Ascending aorta (tissue), 2 donors: ENCODE data around the gene LEFTY1. TPM values are rescaled to one million over a fixed set of nuclear protein-coding genes. Genes with fewer than 3 reads are reported as not detected.
A peak's percentile ranks its signal among the peaks of the same experiment; 100 is the strongest.

Source experiments
- DNase-seq, 2 donors: peaks; one replicate each; pipeline ENCODE4 v3.0.0-alpha.2; 2019; ENCODE audit warnings: low spot score in 2 of 2
- H3K27ac ChIP-seq, 2 donors: fragments of 200-600 bp; sonication (generic); one replicate each; pipeline ENCODE4 v1.5.1; 2016 to 2017; ENCODE audit warnings: mild to moderate bottlenecking in 1 of 2
- H3K27me3 ChIP-seq: fragments of 200-600 bp; sonication (generic); one replicate; pipeline ENCODE4 v1.5.1; 2017
- H3K36me3 ChIP-seq, 2 donors: fragments of 200-600 bp; sonication (generic); one replicate each; pipeline ENCODE4 v1.5.1; 2016
- H3K4me1 ChIP-seq, 2 donors: fragments of 200-600 bp; sonication (generic); one replicate each; pipeline ENCODE4 v1.5.1; 2016 to 2017; ENCODE audit warnings: mild to moderate bottlenecking in 1 of 2
- H3K4me3 ChIP-seq, 2 donors: fragments of 200-600 bp; sonication (generic); one replicate each; pipeline ENCODE4 v1.5.1; 2016 to 2017; ENCODE audit warnings: mild to moderate bottlenecking in 1 of 2
- H3K9me3 ChIP-seq, 2 donors: fragments of 200-600 bp; sonication (generic); one replicate each; pipeline ENCODE4 v1.5.1; 2016
- intact Hi-C: fragments of 100-400 bp; cut with DNase I; formaldehyde crosslinking; loops from one replicate; pipeline ENCODE4 v1.15.1; 2023
- total RNA-seq: library from RNA; depleted of rRNA; stranded (reverse); fragments of >200 nt; gene quantifications from one replicate; pipeline ENCODE4 v1.1.0, GENCODE V29; 2016
- TF ChIP-seq, protein P1 (sequence below), 3 experiments: fragments of 200-600 bp in 2 of 3; fragments of 450-650 bp in 1 of 3; sonication (generic) in 2 of 3; IDR thresholded peaks; one replicate each; pipeline ENCODE4 v1.5.1; 2016 to 2019; ENCODE audit warnings: antibody characterized with exemption in 3 of 3, mild to moderate bottlenecking in 1 of 3, moderate library complexity in 1 of 3

The LEFTY1 gene
- total RNA-seq, 1 donor from 2014 or later: not detected

DNA sequence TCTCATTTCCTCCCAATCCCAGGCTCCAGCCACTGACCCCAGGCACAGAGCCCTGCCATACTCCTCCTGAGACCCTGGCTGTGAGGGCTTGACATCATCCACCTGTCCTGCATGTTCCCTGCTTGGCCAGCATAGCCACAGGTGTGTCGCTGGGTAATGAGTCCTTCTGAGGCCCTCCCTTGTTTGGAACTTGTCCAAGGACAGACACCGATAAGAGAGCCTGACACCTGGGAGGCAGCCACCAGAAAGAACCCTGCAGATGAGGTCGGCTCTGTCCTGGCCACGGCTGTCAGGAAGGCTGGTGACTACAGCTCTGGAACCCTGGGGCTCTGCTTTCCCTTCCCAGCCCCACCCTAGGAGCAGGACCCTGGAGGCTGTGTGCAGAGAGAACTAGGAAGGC, 41.3 kb downstream of the LEFTY1 start:
- Histone ChIP-seq H3K27me3 (no peaks in the 10 kb centered on the region), H3K4me3 (no peak overlapping the region), H3K36me3 (peaks cover 51 to 52% of the 10 kb centered on the region in 2 donors), H3K27ac (no peak overlapping the region), H3K4me1 (peaks cover 0 to 2% of the 10 kb centered on the region in 2 donors), H3K9me3 (no peaks in the 10 kb centered on the region)
- TF ChIP-seq, protein P1, sequence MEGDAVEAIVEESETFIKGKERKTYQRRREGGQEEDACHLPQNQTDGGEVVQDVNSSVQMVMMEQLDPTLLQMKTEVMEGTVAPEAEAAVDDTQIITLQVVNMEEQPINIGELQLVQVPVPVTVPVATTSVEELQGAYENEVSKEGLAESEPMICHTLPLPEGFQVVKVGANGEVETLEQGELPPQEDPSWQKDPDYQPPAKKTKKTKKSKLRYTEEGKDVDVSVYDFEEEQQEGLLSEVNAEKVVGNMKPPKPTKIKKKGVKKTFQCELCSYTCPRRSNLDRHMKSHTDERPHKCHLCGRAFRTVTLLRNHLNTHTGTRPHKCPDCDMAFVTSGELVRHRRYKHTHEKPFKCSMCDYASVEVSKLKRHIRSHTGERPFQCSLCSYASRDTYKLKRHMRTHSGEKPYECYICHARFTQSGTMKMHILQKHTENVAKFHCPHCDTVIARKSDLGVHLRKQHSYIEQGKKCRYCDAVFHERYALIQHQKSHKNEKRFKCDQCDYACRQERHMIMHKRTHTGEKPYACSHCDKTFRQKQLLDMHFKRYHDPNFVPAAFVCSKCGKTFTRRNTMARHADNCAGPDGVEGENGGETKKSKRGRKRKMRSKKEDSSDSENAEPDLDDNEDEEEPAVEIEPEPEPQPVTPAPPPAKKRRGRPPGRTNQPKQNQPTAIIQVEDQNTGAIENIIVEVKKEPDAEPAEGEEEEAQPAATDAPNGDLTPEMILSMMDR (IDR thresholded peaks at IDR 0.05): no peak
- DNase-seq: no peak
- intact Hi-C loops: no loop called here

- Histone ChIP-seq H3K27ac (no peak overlapping the region), H3K27me3 (no peaks in the 10 kb centered on the region), H3K4me1 (peaks cover 0 to 2% of the 10 kb centered on the region in 2 donors), H3K36me3 (peaks cover 44 to 51% of the 10 kb centered on the region in 2 donors), H3K9me3 (no peaks in the 10 kb centered on the region), H3K4me3 (no peak overlapping the region)
- TF ChIP-seq, protein P1 (IDR thresholded peaks at IDR 0.05): no peak
- DNase-seq: no peak
- intact Hi-C loops: no loop called here
Measured at GRCh38 chr1:225846331-225847310, 42.3 kb downstream of the LEFTY1 start.

- H3K4me3 ChIP-seq: no peak overlapping the region
- no peaks in the 10 kb centered on the region for H3K27me3 ChIP-seq
- H3K27ac ChIP-seq: peak overlapping the region in 1 of 2 donors; percentile 35
- H3K36me3 ChIP-seq: peaks cover 39 to 42% of the 10 kb centered on the region in 2 donors
- peaks cover 0 to 2% of the 10 kb centered on the region in 2 donors for H3K4me1 ChIP-seq
- intact Hi-C loops: loop anchor here (1.0 kb wide), 2 partner anchors 67 to 370 kb away; no protein-coding TSS in a partner anchor
- DNase-seq: peak in 1 of 2 donors; percentile 89
- TF ChIP-seq, protein P1 (IDR thresholded peaks at IDR 0.05): peak; percentile 71 to 85 (median 81)
- no peaks in the 10 kb centered on the region for H3K9me3 ChIP-seq
Measured at GRCh38 chr1:225845571-225846259, 43.2 kb downstream of the LEFTY1 start.

DNA sequence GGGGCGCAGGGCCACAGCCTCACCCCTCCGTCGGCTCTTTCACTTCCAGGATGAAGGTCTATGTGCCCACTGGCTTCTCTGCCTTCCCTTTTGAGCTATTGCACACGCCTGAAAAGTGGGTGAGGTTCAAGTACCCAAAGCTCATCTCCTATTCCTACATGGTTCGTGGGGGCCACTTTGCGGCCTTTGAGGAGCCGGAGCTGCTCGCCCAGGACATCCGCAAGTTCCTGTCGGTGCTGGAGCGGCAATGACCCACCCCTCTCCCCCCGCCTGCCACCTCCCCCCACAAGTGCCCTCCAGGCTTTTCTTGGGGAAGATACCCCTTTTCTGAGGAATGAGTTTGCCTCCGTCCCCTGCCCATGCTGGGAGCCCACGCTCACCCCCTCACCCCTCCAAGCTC, 43.8 kb downstream of the LEFTY1 start:
- Histone ChIP-seq H3K27me3 (no peaks in the 10 kb centered on the region), H3K27ac (peak overlapping the region in 1 of 2 donors; percentile 35), H3K4me1 (peaks cover 0 to 2% of the 10 kb centered on the region in 2 donors), H3K36me3 (peaks cover 43 to 47% of the 10 kb centered on the region in 2 donors), H3K9me3 (no peaks in the 10 kb centered on the region), H3K4me3 (no peak overlapping the region)
- TF ChIP-seq, protein P1 (IDR thresholded peaks at IDR 0.05): no peak
- intact Hi-C loops: loop anchor here (1.0 kb wide), 2 partner anchors 67 to 370 kb away; no protein-coding TSS in a partner anchor
- DNase-seq: no peak

DNA sequence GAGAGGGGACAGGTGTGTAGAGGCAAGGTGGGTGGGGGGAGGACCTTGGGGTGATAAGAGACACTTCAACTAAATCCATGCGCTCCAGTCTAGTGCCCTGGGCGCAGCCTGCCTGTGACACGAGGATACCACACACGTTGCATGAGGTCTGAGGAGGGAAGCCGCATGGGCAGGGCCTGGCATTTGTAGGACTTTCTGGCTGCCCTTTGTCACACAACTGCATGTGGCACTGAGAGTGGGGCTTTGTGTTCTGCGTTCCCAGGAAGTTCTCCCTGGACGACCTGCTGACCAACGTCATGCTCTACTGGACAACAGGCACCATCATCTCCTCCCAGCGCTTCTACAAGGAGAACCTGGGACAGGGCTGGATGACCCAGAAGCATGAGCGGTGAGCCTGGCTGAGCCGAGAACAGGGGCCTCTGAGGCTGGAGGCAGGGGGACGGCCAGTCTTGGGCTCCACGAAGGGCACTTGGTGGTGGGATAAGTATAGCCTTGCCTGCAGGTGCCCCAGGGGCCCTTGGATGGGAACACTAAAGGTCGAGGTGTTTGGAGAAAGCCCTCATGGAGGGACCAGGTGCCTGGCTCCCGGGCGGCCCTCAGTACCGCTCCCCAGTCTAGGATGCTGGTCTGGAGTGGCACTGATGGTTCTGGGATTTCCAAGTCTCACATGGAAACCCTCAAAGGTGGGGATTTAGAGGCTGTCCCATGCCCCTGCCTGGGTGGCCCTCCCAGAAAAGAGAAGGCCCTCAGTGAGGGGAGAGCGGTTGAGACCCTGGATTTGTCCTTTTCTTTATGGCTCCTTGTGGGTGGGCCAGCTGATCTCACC, 44.5 kb downstream of the LEFTY1 start:
- intact Hi-C loops: loop anchor here (1.0 kb wide), 3 partner anchors 34 to 369 kb away; partner anchors contain the start of gene EPHX1
- no peaks in the 10 kb centered on the region for H3K9me3 ChIP-seq
- peak overlapping the region in 1 of 2 donors; percentile 35 for H3K27ac ChIP-seq
- DNase-seq: no peak
- no peak overlapping the region for H3K4me3 ChIP-seq
- TF ChIP-seq, protein P1 (IDR thresholded peaks at IDR 0.05): no peak
- H3K36me3 ChIP-seq: peaks cover 50 to 53% of the 10 kb centered on the region in 2 donors
- peaks cover 0 to 2% of the 10 kb centered on the region in 2 donors for H3K4me1 ChIP-seq
- H3K27me3 ChIP-seq: no peaks in the 10 kb centered on the region
